Sciatic nerve (tissue), 2 donors: ENCODE measurements around the gene ALDH3A1. TPM values are rescaled to one million over a fixed set of nuclear protein-coding genes. Genes with fewer than 3 reads are reported as not detected.
A peak's percentile ranks its signal among the peaks of the same experiment; 100 is the strongest.

Source experiments
- ATAC-seq: fragments of 200-7000 bp; cut with Tn5 transposase; one replicate; pipeline ENCODE4 v1.9.1; 2020; ENCODE audit warnings: mild to moderate bottlenecking, moderate library complexity
- DNase-seq: peaks from one replicate; pipeline ENCODE4 v3.0.0-alpha.2; 2020; ENCODE audit warnings: low spot score
- intact Hi-C: fragments of 100-400 bp; cut with DNase I; formaldehyde crosslinking; loops from one replicate; pipeline ENCODE4 v1.14.2; 2022
- total RNA-seq: library from RNA; stranded (reverse); fragmentation: NEBNext Ultra II Directional; extraction: Animal tissue kit (Norgen Biotek cat#: 25700); gene quantifications from one replicate; pipeline ENCODE4 v1.2.1, GENCODE V29; 2021
- donor health status: DM: no; HTN: no; CAD: no.
- donor health status: DM: no; HTN: no; CAD: no.

Gene ALDH3A1
- total RNA-seq, 1 donor from 2014 or later = 0.76 TPM

GRCh38 chr17:19744922-19745757 is 3.0 kb downstream of the ALDH3A1 start:
- ATAC-seq (peak; percentile 88), DNase-seq (peak; percentile 96)
- intact Hi-C loops = no loop called here

- peak; percentile 73 for DNase-seq
- ATAC-seq = no peak
- intact Hi-C loops = no loop called here
Measured at GRCh38 chr17:19744492-19744891, 3.6 kb downstream of the ALDH3A1 start.

- DNase-seq (no peak), ATAC-seq (no peak)
- intact Hi-C loops = no loop called here
Measured at GRCh38 chr17:19743101-19744100, 4.7 kb downstream of the ALDH3A1 start.

GRCh38 chr17:19742495-19742894 is 5.6 kb downstream of the ALDH3A1 start:
- no peak for ATAC-seq
- no peak for DNase-seq
- intact Hi-C loops = no loop called here

GRCh38 chr17:19741832-19742457 is 6.2 kb downstream of the ALDH3A1 start:
- DNase-seq (no peak), ATAC-seq (no peak)
- intact Hi-C loops = no loop called here

GRCh38 chr17:19740933-19741332 is 7.2 kb downstream of the ALDH3A1 start:
- intact Hi-C loops = no loop called here
- DNase-seq (no peak), ATAC-seq (no peak)

- ATAC-seq = no peak
- DNase-seq = no peak
- intact Hi-C loops = no loop called here
Measured at GRCh38 chr17:19739241-19740201, 8.6 kb downstream of the ALDH3A1 start.

- intact Hi-C loops = no loop called here
- no peak for DNase-seq
- no peak for ATAC-seq
Measured at GRCh38 chr17:19738757-19739156, 9.3 kb downstream of the ALDH3A1 start.

- intact Hi-C loops = no loop called here
- no peak for ATAC-seq
Measured at GRCh38 chr17:19738073-19738449, 10.0 kb downstream of the ALDH3A1 start.

GRCh38 chr17:19737305-19738072 is 10.6 kb downstream of the ALDH3A1 start:
- no peak for ATAC-seq
- DNase-seq = no peak

More at GRCh38 chr17:19738073-19738449, 10.0 kb downstream of the ALDH3A1 start:
- DNase-seq = no peak

GRCh38 chr17:19736071-19736470 is 12.0 kb downstream of the ALDH3A1 start:
- no peak for DNase-seq
- no peak for ATAC-seq
- intact Hi-C loops = no loop called here

More at GRCh38 chr17:19737305-19738072, 10.6 kb downstream of the ALDH3A1 start:
- intact Hi-C loops = loop anchor here (1.0 kb wide), 1 partner anchor 34 kb away; no protein-coding TSS in a partner anchor

GRCh38 chr17:19733953-19734526 is 14.1 kb downstream of the ALDH3A1 start:
- no peak for ATAC-seq
- no peak for DNase-seq
- intact Hi-C loops = no loop called here

GRCh38 chr17:19731626-19732025 is 16.5 kb downstream of the ALDH3A1 start:
- intact Hi-C loops = no loop called here
- no peak for ATAC-seq
- DNase-seq = no peak

- no peak for ATAC-seq
Measured at GRCh38 chr17:19730843-19731242, 17.3 kb downstream of the ALDH3A1 start.

GRCh38 chr17:19729900-19730299 is 18.2 kb downstream of the ALDH3A1 start:
- intact Hi-C loops = no loop called here
- DNase-seq (no peak), ATAC-seq (no peak)

More at GRCh38 chr17:19730843-19731242, 17.3 kb downstream of the ALDH3A1 start:
- DNase-seq = no peak
- intact Hi-C loops = no loop called here

GRCh38 chr17:19728084-19728495 is 20.0 kb downstream of the ALDH3A1 start:
- ATAC-seq = peak; percentile 85
- peak; percentile 89 for DNase-seq
- intact Hi-C loops = no loop called here

GRCh38 chr17:19727501-19728078 is 20.5 kb downstream of the ALDH3A1 start:
- ATAC-seq (peak; percentile 92), DNase-seq (peak; percentile 79)
- intact Hi-C loops = no loop called here
